SK-N-SH (cell line): Measurements from ENCODE around the gene VPS18. TPM values are rescaled to one million over a fixed set of nuclear protein-coding genes. Genes with fewer than 3 reads are reported as not detected.

ENCODE experiments used
- CTCF ChIA-PET: fragments of 300-600, 350-600 bp; formaldehyde crosslinking; extraction: SDS; loops from one replicate; lab custom pipeline; 2021; lab: Yijun Ruan, JAX
- POLR2A ChIA-PET: fragments of 350-600 bp; sonication (Branson Sonifier 250); formaldehyde crosslinking; extraction: SDS; loops from one replicate; lab custom pipeline; 2020; ENCODE audit warnings: antibody characterized with exemption, inconsistent platforms; lab: Yijun Ruan, JAX
- DNase-seq: peaks from one replicate; pipeline ENCODE4 v3.0.0; 2012
- H2AFZ ChIP-seq: fragments of 200-600 bp; sonication (generic); 2 replicates; pipeline ENCODE4 v1.8.1; 2016; ENCODE audit warnings: antibody characterized with exemption, mild to moderate bottlenecking, low read depth
- H3F3A ChIP-seq: fragments of 200-600 bp; sonication (generic); replicated peaks from 2 replicates; pipeline ENCODE3; 2016; ENCODE audit warnings: antibody characterized with exemption, mild to moderate bottlenecking; ENCODE audit not compliant: insufficient read depth
- H3K27ac ChIP-seq, 2 experiments: fragments of 200-500 bp in 1 of 2; fragments of 200-600 bp in 1 of 2; sonication (Bioruptor generic) in 1 of 2; sonication (generic), shearing (Covaris generic) in 1 of 2; 2 replicates each; pipeline versions ENCODE4 v1.5.1 to v1.6.1; 2014 to 2016; ENCODE audit warnings: low read depth in 2 of 2, inconsistent platforms in 1 of 2, low read length in 1 of 2, mild to moderate bottlenecking in 1 of 2, mixed read lengths in 1 of 2
- H3K27me3 ChIP-seq: fragments of 200-600 bp; sonication (generic), shearing (Covaris generic); 2 replicates; pipeline ENCODE4 v1.6.1; 2016; ENCODE audit warnings: mixed run types; ENCODE audit not compliant: insufficient read depth
- H3K36me3 ChIP-seq, 2 experiments: fragments of 200-500 bp in 1 of 2; fragments of 200-600 bp in 1 of 2; sonication (Bioruptor generic) in 1 of 2; sonication (generic) in 1 of 2; replicated peaks in 1 of 2; 2 replicates each; pipeline versions ENCODE3 to v1.5.1; 2014 to 2016; ENCODE audit warnings: low read length in 1 of 2, mild to moderate bottlenecking in 1 of 2; ENCODE audit not compliant: insufficient read depth in 2 of 2, control insufficient read depth in 1 of 2
- H3K4me1 ChIP-seq, 2 experiments: fragments of 200-500 bp in 1 of 2; fragments of 200-600 bp in 1 of 2; sonication (Bioruptor generic) in 1 of 2; sonication (generic), shearing (Covaris generic) in 1 of 2; 2 replicates each; pipeline versions ENCODE4 v1.5.1 to v1.6.1; 2014 to 2016; ENCODE audit warnings: low read depth in 1 of 2, low read length in 1 of 2, mixed run types in 1 of 2; ENCODE audit not compliant: insufficient read depth in 2 of 2, control insufficient read depth in 1 of 2
- H3K4me2 ChIP-seq: fragments of 200-600 bp; sonication (generic), shearing (Covaris generic); 2 replicates; pipeline ENCODE4 v1.6.1; 2017; ENCODE audit warnings: mixed run types
- H3K4me3 ChIP-seq, 2 experiments: fragments of 200-500 bp in 1 of 2; fragments of 200-600 bp in 1 of 2; sonication (Bioruptor generic) in 1 of 2; sonication (generic), shearing (Covaris generic) in 1 of 2; 2 replicates each; pipeline versions ENCODE4 v1.5.1 to v1.8.1; 2014 to 2016; ENCODE audit warnings: low read depth in 2 of 2, inconsistent platforms in 1 of 2, low read length in 1 of 2, mild to moderate bottlenecking in 1 of 2, mixed read lengths in 1 of 2, moderate library complexity in 1 of 2
- H3K79me2 ChIP-seq: fragments of 200-600 bp; sonication (generic); 2 replicates; pipeline ENCODE4 v1.8.1; 2017; ENCODE audit warnings: mild to moderate bottlenecking; ENCODE audit not compliant: insufficient read depth
- H3K9ac ChIP-seq: fragments of 200-600 bp; sonication (generic); 2 replicates; pipeline ENCODE4 v1.6.1; 2017; ENCODE audit warnings: mixed run types
- H3K9me2 ChIP-seq: fragments of 200-600 bp; sonication (generic); 2 replicates; pipeline ENCODE4 v1.6.1; 2017; ENCODE audit warnings: mixed run types
- H3K9me3 ChIP-seq: fragments of 200-600 bp; sonication (generic); 2 replicates; pipeline ENCODE4 v1.6.1; 2017; ENCODE audit warnings: mixed run types, mild to moderate bottlenecking, moderate library complexity
- H4K20me1 ChIP-seq: fragments of 200-600 bp; sonication (generic); 2 replicates; pipeline ENCODE4 v1.6.1; 2017; ENCODE audit warnings: mild to moderate bottlenecking, mixed run types; ENCODE audit not compliant: insufficient read depth
- CTCF ChIP-seq: fragments of 200-600 bp; sonication (generic); IDR thresholded peaks from 2 replicates; pipeline ENCODE4 v1.6.1; 2017; ENCODE audit warnings: antibody characterized with exemption, mild to moderate bottlenecking, moderate library complexity
- EP300 ChIP-seq, 2 experiments: IDR thresholded peaks; 2 replicates each; pipeline versions ENCODE4 v1.4.0 to v1.6.1; 2012; ENCODE audit warnings: borderline replicate concordance in 1 of 2, low read depth in 1 of 2, low read length in 1 of 2
- IRF3 ChIP-seq: fragments of 150-350 bp; IDR thresholded peaks from 2 replicates; pipeline ENCODE4 v1.6.1; 2016; ENCODE audit warnings: mild to moderate bottlenecking, low read depth, low read length
- RAD21 ChIP-seq: IDR thresholded peaks from 2 replicates; pipeline ENCODE4 v1.6.1; 2012; ENCODE audit warnings: mild to moderate bottlenecking, low read length
- SMC3 ChIP-seq: IDR thresholded peaks from 2 replicates; pipeline ENCODE4 v1.6.1; 2012; ENCODE audit warnings: low read depth, low read length, improper control_type of control experiment
- WGBS: methylation state at CpG from one replicate; pipeline ENCODE4 v1.1.6; 2017; ENCODE audit warnings: low lambda C conversion rate; 5-methylcytosine and 5-hydroxymethylcytosine counted together
- polyA plus RNA-seq, 3 experiments: library from polyadenylated mRNA; depleted of rRNA; stranded (reverse); fragments of >200 nt; gene quantifications; 2 replicates each; pipeline ENCODE4 v1.2.3, GENCODE V29; 2012
- TF ChIP-seq, protein P1 (sequence below): IDR thresholded peaks from 2 replicates; pipeline ENCODE4; 2012

The VPS18 gene
- polyA plus RNA-seq, 1 of the 3 experiments (the other 2 are of a cell fraction), result 14.1 TPM

GRCh38 chr15:40845036-40845435 lies 49.2 kb upstream of the VPS18 start:
- H3K27ac ChIP-seq, result no peak overlapping the region
- H2AFZ ChIP-seq, result peak overlapping the region; percentile 40; the same call in 1 of the 2 replicates
- H3K4me2 ChIP-seq, result no peak overlapping the region
- H3K4me3 ChIP-seq, result no peak overlapping the region
- H3K9me2 ChIP-seq, result no peaks in the 10 kb centered on the region
- H3K79me2 ChIP-seq, result no peaks in the 10 kb centered on the region
- peaks cover 3% of the 10 kb centered on the region for H3F3A ChIP-seq
- H3K4me1 ChIP-seq, result peaks cover 0 to 17% of the 10 kb centered on the region in 2 experiments; a peak in 1 of 4 replicates
- no peak for DNase-seq
- H3K9me3 ChIP-seq, result no peaks in the 10 kb centered on the region
- TF ChIP-seq SMC3, result no peak
- no peak for TF ChIP-seq CTCF
- TF ChIP-seq RAD21, result no peak
- H3K9ac ChIP-seq, result no peak overlapping the region
- H4K20me1 ChIP-seq, result no peaks in the 10 kb centered on the region
- ChIA-PET CTCF (interaction anchor here (0.8 to 8.5 kb wide), 7 partner anchors 12 to 99 kb away, joined by 3 to 120 read pairs (median 7); partner anchors contain the start of genes RHOV and VPS18), POLR2A (interaction anchor here (1.0 kb wide), 1 partner anchor 13 kb away, joined by 3 read pairs; no protein-coding TSS in a partner anchor)
- H3K27me3 ChIP-seq, result peaks cover 9% of the 10 kb centered on the region; the same call in 1 of the 2 replicates
- H3K36me3 ChIP-seq, result no peaks in the 10 kb centered on the region
- 85% methylated on average over 12 of the region's 12 CpGs for WGBS

DNA sequence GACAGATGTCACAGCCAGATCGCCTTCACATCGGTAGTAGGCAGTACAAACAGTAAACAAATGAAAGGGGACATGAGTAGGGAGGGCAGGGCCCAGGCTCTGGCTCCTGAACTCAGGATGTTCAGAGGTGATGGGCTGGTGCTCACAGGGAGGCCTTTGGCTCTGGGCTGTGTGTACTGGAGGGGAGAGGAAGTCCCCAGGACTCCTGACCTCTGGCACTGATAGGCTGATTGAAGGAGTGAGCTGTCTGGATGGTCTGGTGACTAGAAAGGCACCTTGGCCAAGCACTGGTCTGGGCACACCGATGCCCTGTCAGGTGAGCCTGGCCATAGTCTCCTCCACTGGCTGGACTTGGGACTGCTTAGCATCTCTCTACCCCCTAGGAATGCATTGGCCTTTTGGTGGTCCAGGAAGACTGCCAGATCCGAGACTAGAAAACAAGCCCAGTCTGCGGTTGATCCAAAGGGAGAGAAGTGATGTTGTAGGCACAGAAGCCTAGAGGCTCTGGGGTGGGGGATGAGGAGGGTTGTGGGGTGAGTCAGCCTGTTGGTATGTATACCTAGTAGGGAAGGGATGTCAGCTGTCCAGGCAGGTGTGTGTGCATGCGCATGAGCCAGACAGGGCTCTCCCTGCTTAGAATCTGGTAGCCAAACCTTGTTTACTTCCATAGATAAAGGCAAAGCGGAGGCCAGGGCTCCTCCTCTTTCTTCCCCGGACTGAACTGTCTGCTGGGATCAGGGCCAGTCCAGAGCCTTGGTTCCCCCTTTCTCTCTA lies 48.6 kb upstream of the VPS18 start:
- Histone ChIP-seq H3K4me3 (no peak overlapping the region), H3K9me2 (no peaks in the 10 kb centered on the region), H3K9ac (no peak overlapping the region), H3K36me3 (no peaks in the 10 kb centered on the region), H3K4me2 (no peak overlapping the region), H2AFZ (no peak overlapping the region), H3K27ac (no peak overlapping the region), H3K9me3 (no peaks in the 10 kb centered on the region), H3K79me2 (no peaks in the 10 kb centered on the region), H4K20me1 (no peaks in the 10 kb centered on the region), H3K27me3 (peaks cover 9% of the 10 kb centered on the region; the same call in 1 of the 2 replicates), H3F3A (peaks cover 3% of the 10 kb centered on the region), H3K4me1 (peaks cover 0 to 17% of the 10 kb centered on the region in 2 experiments; a peak in 1 of 4 replicates)
- CTCF ChIA-PET, result interaction anchor here (0.7 to 8.5 kb wide), 6 partner anchors 12 to 99 kb away, joined by 3 to 120 read pairs (median 6); partner anchors contain the start of genes RHOV and VPS18
- TF ChIP-seq, protein P1, sequence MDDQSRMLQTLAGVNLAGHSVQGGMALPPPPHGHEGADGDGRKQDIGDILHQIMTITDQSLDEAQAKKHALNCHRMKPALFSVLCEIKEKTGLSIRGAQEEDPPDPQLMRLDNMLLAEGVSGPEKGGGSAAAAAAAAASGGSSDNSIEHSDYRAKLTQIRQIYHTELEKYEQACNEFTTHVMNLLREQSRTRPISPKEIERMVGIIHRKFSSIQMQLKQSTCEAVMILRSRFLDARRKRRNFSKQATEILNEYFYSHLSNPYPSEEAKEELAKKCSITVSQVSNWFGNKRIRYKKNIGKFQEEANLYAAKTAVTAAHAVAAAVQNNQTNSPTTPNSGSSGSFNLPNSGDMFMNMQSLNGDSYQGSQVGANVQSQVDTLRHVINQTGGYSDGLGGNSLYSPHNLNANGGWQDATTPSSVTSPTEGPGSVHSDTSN, result no peak
- no peak for TF ChIP-seq IRF3
- no peak for TF ChIP-seq EP300 (IDR thresholded peaks at IDR 0.05; ENCODE audit: borderline replicate concordance in 1 of 2, low read depth in 1 of 2, low read length in 1 of 2)
- POLR2A ChIA-PET, result interaction anchor here (1.0 kb wide), 1 partner anchor 13 kb away, joined by 3 read pairs; no protein-coding TSS in a partner anchor
- no peak for DNase-seq
- WGBS, result 96% methylated on average over 4 of the region's 8 CpGs
